ENCODE data around the gene NPAS2.

NPAS2 gene

DNA sequence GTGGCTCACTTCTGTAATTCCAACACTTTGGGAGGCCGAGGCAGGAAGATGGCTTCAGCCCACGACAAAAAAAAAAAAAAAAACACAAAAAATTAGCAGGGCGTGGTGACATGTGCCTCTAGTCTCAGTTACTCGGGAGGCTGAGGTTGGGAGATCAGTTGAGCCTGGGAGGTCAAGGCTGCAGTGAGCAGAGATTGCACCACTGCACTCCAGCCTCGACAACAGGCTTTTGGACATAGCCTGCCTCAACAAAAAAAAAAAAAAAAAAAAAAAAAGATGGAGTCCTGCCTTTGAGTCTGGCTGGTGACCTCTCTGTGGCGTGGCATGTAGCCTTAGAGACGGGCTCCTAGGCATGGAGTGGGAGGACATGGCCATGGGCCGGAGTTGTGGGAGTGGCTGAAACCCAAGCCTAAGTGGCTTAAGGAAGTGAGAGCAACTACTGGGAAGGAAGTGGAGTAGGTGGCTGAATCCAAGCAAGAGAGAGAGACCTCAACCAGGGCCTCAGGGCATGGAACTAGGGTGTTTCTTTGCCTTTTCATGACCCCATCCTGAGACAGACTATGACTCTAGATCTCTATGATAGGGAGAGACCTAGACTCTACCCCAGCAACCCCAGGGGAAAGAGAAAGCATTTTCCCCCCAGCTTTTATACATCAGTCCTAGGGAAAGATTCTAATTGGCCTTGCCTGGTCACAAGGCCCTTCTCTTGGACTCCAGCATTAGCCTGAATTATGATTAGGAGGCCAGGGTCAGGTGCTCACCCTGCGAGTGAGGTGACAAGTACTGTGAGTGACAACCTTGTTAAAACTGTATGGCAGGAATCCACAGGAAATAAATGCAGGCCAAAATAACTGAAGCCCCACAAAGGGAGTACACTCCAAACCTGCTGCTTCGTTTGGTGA is 34.2 kb downstream of the NPAS2 start:
- no peak for DNase-seq (ENCODE audit: low read depth in 2 of 2)

DNA sequence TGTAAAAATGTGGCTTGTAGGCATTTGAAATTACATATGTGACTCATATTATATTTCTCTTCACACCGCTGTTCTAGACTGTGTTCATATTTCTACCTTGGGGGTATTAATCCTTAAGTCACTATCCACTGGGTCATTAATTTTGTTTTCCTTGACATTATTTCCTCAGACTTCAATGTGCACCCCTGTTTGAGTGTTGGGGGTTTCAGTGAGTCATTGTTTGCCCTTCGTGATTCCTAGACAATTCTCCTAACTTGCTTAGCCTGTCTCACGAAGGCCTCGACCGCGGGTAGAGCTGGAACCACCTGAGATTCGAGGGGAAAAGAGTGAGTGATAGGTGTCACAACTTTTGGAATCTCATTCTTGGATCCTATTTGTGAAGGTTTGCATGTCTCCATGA is 35.1 kb downstream of the NPAS2 start:
- no peak for DNase-seq (ENCODE audit: low read depth in 2 of 2)

DNA sequence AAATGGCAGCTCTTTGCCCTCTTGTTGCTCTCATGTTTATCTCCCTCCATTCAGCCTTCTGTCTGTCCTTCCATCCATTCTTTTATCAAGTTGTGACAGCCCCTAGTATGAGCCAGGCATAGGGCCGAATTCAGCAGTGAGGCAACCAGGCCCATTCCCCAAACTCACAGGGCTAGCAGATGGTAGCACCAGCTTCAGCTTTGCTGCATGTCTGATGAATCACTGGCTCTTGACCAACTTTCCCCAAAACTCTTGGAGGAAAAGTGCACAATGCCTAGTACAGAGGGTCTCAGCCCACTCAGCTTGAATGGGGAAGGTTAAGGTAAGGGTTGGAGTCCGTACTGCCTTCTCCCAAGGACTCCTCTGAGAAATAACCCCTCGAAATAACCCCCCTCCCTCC is 35.7 kb downstream of the NPAS2 start:
- no peak for DNase-seq (ENCODE audit: low read depth in 2 of 2)

DNA sequence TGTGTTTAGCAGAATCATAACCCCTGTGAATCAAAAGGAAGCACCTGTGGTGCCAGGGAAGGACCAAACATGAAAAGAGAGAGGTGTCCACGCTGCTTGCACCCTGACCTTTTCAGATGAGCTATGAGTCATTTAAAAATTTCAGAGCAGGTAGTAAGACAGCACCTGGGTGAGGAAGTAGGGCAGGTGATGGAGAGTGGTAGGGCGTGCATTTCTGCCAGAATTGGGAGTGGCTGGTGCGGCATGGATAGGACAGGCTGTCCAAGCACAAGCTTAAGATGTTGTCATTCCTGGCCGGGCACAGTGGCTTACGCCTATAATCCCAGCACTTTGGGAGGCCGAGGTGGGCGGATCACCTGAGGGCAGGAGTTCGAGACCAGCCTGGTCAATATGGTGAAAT is 36.8 kb downstream of the NPAS2 start:
- DNase-seq (ENCODE audit: low read depth in 2 of 2): no peak

DNA sequence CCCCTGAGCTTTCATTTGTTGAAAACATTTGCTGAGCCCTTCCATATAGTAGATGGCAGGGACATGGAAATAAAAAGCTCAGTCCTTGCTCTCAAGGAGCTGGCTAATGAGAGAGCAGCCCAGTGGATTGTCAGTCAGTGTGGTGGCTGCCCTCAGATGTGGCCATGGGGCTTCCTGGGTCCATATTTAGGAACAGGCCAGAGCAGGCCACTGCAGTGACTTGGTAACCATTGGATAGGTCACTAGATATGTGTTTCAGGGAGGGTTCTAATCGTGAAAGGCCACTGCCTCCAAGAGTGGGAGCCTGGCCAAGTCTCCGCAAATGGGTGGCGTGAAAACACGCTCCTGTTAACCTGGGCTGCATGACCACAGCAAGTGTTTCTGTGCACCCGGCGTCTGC is 37.4 kb downstream of the NPAS2 start:
- DNase-seq (ENCODE audit: low read depth in 2 of 2): no peak

DNA sequence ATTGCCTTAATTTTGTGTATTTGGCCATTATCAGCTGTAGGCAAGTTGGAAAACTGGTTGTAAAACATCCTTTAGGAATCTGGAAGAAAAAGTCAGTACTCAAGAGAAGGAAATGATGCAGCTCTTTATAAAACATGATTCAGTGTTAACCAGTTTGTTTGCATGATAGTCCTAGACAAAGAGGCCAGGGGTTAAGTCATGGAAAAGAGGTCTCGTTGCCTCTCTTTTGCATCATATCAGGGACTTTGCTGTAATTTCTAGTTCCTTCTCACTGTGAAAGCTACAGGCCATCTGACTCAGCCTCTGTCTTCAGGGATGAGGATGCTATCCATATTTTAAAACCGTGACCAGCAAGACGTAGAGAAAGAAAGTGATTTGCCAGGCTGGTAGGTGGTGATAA is 38.0 kb downstream of the NPAS2 start:
- DNase-seq (ENCODE audit: low read depth in 2 of 2): no peak

DNA sequence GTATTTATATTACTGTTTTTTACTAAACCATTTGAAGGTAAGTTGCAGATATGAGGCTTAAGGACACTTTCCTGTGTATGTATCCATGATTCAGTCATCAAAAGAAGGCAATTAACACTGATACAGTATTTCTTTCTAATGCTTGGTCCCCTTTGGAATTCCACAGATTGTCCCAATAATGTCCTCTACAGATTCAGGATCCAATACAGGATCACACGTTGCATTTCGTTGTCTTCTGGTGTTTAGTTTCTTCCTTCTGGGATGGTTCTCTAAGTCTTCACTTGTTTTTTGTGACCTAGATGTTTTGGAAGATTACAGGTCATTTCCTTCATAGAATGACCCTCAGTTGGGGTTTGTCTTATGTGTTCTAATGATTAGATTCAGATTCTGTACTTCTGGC is 40.0 kb downstream of the NPAS2 start:
- DNase-seq (ENCODE audit: low read depth in 2 of 2): no peak

DNA sequence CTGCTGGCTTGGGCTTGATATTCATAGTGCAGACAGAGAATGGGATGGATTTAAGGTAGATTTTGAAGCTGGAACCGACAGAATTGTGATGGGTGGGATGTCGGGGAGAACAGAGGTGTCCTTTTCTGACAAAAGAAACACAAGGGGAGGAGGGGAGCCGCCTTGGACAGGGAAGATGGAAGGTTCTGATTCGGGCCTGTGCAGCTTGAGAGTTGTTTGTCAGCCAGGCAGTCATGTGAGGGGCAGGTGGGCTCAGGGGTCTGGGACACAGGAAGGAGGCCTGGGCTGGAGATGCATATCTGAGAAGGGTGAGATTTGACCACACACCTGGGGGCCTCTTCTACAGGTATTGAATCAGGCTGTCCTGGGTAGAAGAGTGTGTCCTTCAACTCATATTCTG is 41.4 kb downstream of the NPAS2 start:
- DNase-seq (ENCODE audit: low read depth in 2 of 2): no peak

DNA sequence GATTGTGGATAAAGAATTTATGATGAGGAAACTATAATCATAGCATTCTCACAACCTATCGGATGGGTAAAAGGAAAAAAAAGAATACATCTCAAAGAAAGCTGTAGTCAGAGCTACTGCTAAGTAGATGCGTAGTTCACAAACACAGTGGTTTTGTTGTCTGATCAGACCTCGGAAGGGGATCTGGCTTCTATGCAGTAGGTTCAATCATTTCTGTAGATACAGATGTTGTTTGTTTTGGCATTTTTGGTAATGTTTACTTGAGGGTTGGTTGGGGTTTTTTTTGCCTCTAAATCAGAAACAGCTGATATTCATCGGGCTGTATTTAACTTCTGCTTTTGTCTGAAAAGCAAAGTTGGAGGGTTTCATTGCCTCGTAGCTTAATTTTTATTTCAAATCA is 42.1 kb downstream of the NPAS2 start:
- no peak for DNase-seq (ENCODE audit: low read depth in 2 of 2)

DNA sequence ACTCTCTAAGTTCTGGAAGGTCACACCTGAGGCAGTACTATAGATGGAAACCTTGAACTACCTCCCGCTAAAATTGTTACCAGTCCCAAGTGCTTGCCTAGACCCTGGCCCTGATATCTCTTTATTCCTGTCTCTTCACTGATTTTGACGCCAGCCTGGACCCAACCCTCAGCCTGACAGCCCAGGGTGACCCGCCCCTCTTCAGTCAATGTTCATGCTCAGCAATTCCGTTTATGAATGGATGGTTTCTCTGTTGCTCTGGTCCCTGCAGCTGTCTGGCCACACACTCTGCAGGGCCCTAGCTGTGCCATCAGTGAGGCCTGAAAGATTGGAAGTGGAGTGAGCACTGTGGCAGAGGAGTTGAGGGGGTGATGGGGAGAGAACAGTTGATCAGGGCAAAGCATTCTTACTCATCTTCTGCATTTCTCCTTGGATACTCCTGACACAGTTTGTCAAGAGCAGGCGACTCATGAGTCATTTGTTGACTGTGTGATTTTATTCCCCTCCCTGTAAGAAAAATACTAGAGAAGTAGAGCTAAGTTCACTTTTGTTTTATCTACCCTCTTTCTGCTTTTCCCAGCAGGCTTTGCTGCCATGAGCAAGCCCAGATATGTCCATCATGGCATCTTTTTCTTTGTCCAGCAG is 46.0 kb downstream of the NPAS2 start:
- no peak for DNase-seq (ENCODE audit: low read depth in 2 of 2)

DNA sequence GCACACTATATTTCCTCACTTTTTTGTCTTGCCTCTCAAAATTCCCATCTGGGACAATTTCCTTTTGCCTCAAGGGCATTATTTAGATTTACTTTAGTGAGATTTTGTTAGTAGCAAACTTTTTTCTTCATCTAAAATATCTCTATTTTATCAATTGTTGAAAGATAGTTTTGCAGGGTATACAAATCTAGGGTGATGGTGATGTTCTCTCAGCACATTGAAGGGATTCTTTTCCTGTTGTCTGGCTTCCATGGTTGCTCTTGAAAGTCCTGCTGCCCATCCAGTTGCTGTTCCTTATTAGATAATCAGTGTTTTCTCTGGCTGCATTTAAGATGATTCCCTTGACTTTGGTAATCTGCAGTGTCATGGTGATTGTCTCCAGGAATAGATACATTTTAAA is 48.1 kb downstream of the NPAS2 start:
- DNase-seq (ENCODE audit: low read depth in 2 of 2): no peak

DNA sequence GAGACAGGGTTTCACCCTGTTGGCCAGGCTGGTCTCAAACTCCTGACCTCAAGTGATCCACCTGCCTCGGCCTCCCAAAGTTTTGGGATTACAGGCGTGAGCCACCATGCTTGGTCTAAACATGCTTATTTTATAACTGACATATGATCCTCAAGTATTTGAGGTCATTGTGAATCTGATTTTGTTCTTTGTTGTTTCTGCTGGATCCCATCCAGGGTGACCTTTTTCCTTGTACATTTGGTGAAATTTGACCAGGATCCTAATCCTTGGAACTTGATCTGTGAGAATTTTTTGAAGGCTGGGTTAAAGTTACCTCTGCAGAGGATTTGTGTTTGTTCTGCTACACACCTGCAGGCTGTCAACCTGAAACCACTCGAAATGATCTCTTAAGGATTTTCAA is 49.2 kb downstream of the NPAS2 start:
- no peak for DNase-seq (ENCODE audit: low read depth in 2 of 2)

DNA sequence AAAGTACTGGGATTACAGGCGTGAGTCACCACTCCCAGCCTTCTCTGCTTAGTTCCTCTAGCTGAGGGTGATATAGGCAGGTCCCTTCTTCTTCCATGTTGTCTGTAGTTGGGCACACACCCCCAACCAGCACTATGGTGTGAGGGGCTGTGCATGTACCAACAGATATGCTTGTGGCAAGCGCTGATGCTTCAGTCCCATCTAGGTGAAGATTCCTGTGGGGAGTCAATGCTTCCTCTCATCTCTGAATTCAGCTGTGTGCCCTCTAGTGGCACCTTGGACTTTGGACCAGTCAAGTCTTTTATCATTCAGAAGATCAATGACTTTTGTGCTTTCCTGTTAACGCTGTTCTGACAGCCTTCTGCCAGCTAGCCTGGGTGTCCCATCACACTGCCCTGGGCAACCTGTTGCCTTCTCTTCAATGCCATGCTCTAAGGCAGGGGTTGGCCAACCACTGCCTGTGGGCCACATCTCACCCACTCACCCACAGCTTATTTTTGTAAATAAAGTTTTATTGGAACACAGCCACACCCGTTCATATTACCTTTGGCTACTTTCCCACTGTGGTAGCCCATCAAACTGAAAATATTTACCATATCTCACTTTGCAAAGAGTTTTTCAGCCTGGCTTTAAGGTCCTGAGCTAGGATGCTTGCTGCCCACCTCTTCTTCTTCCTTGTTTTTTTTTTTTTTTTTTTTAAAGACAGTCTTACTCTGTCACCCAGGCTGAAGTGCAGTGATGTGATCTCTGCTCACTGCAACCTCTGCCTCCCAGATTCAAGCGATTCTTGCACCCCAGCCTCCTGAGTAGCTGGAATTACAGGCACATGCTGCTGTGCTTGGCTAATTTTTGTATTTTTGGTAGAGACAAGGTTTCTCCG is 51.0 kb downstream of the NPAS2 start:
- no peak for DNase-seq (ENCODE audit: low read depth in 2 of 2)

DNA sequence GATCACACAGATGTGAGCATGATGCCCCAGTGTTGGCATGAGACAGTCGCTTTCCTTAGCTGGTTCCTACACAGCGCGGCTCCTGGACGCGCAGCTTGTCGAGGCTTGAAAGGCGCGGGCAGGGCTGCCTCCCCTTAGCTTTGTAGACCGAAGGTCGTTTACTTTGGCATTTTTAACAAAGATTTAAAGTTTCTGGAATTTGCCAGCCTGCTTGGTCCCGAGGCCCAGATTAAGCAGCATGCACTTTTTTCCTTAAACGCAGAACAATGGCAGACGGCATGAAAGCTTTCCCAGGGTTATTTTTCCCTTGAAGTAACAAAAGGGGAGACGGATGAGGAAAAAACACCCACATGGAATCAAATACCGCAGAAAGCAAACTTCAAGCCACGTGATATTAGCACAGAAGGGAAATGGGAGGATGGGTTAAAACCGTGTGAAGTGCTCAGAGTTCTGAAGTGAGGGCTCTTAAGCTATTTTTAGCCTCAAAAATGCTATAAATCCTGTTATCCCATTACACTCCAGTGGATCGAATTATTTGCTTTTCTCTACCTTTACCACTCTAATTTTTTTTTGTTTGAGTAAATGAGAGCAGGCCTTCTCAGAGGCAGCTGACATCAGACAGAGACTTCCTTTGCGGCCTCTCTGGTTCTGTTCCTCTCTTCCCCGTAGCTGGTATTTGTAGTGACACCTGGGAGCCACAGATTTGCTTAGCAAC is 55.7 kb downstream of the NPAS2 start:
- DNase-seq (ENCODE audit: low read depth in 2 of 2): no peak

DNA sequence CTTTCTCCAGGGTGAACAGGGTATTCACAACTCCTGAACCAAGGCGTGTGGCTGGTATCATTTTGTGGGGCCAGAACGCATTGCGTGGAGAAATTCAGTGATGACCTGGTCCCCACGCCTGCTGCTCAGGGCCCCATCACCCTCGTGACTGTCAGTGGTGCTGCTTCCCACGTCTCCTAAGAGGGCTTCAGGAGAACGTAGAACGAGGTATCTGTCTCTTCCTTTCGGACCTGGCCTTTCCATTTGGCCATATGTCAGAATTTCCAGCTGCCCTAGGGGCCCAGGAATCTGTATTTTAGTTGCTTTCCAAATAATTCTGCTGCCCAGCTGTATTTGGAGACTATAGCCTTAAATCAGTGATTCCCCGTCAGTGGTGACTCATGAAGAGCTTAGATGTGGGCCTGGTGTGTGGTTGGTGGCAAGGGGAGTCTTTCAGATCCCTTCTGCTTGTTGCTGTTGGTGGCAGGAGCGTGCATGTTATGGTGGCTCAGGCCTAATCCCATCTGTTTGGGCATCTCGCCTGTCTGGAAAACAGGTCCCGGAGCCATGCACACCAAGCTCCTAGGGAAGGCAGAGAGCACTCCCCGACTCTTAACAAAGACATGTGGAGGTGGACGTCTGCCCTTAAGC is 56.4 kb downstream of the NPAS2 start:
- DNase-seq (ENCODE audit: low read depth in 2 of 2): no peak

DNA sequence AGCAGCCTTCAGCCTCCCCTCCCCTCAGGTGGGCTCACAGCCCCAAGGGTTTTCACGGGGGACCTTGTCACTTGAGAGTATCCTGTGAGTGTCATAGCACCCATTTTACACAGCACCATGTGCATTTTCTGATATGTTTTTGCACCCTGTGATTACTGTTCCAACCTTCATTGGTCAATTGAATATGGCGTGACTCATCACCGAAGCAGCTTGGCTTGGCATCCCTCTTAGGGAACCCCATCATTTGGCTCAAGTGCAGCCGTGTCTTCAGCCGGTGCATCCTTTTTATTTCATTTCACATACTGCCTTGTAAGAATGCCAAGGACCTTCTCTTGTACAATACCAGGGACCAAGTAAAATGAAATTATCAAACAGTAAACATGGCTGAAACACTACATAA is 57.6 kb downstream of the NPAS2 start:
- DNase-seq (ENCODE audit: low read depth in 2 of 2): no peak

DNA sequence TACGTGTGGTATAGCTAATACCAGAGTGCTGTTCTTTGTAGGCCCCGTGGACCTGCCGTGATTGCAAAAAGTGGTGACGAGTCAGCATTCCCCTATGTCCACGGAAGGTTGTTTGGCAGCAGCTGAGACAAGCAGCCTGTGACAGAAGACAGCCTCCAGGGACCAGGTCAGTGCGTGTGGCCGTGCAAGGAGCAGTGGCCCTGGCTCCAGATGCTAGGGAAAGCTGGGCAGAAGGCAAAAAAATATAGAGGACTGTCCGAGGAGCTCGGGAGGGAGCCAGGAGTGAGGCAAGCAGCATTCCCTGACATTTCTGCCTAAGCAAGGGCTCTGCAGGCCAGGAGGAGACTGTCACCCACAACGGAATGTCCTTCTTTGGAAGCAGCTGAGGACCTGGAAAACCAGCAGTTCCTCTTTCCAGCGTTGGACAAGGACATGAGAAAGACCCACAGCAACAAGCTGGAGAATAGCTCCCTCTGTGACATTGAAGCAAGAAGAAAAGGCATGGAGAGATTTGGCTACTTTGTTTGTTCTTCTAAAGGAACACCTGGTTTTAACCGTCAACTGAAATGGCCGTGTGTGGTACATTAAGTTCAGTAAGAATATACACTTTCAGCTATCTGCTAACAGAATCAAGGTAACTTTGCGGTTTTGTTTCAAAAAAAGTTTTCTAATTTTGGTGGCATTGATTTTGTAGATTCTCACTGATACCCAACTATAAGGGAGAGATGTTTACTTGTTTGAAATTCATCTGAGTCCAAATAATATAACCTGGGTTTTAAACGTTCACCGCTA is 58.3 kb downstream of the NPAS2 start:
- DNase-seq (ENCODE audit: low read depth in 2 of 2): no peak

DNA sequence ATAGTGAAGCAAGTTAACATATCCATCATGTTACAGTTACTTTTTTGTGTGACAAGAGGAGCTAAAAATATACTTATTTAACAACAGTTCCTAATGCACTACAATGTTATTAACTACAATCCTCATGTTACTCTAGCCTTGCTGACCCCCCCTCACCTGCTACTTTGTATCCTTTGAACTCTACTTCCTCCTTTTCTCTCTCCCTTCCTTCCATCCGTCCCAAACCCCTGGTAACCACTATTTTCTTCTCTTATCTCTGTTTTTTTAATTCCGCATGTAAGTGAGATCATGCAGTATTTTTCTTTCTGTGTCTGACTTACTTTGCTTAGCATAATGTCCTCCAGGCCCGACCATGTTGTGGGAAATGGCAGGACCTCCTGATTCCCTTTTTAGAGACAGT is 59.4 kb downstream of the NPAS2 start:
- no peak for DNase-seq (ENCODE audit: low read depth in 2 of 2)

DNA sequence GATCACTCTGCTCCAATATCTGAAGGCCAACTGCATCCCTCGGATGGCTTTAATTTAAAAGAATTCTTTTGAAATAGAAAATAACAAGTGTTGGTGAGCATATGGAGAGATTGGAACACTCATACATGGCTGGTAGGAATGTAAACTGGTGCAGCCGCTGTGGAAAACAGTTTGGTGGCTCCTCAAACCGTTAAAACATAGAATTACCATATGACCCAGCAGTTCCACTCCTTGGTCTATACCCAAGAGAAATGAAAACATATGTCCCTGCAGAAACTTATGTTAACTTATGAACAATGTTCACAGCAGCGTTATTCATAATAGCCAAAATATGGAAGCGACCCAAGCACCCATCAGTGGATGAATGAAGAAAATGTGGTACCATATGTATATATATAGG is 60.1 kb downstream of the NPAS2 start:
- DNase-seq (ENCODE audit: low read depth in 2 of 2): no peak

DNA sequence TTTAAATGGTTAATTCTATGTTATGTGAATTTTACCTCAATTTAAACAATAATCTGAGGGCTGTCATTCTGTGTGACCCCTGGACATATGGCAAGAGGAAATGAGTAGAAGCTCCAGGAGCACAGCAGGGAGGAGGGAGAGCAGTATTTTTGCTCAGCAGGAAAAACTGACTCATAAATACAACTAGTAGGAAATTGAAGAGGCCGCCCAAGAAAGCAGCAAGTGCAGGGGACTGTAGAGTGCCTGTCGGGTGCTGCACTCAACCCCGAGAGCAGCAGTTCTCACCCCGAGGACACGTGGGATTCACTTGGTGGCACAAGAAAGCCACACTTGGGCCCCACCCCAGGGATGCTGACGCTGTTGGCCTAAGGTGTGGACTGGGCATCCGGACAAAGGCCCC is 60.8 kb downstream of the NPAS2 start:
- DNase-seq (ENCODE audit: low read depth in 2 of 2): no peak
